Cardiac septum (tissue), 1 donor: ENCODE results near the gene UPF1. TPM values are rescaled to one million over a fixed set of nuclear protein-coding genes. Genes with fewer than 3 reads are reported as not detected.

Experiments used
- DNase-seq: peaks from one replicate; pipeline ENCODE4 v3.0.0-alpha.2; 2020; ENCODE audit warnings: low spot score
- intact Hi-C: fragments of 100-400 bp; cut with DNase I; formaldehyde crosslinking; loops from one replicate; pipeline ENCODE4 v1.14.0; 2022
- total RNA-seq: library from RNA; stranded (reverse); fragmentation: NEBNext Ultra II Directional; extraction: Animal tissue kit (Norgen Biotek cat#: 25700); gene quantifications from one replicate; pipeline ENCODE4 v1.2.1, GENCODE V29; 2021
- donor health status: DM: no; HTN: no; CAD: no.

Gene UPF1
- total RNA-seq, 1 donor from 2014 or later, result 40.2 TPM

- no peak for DNase-seq
- intact Hi-C loops, result no loop called here
These were observed 20.9 kb downstream of the UPF1 start for GRCh38 chr19:18852648-18853047.

DNA sequence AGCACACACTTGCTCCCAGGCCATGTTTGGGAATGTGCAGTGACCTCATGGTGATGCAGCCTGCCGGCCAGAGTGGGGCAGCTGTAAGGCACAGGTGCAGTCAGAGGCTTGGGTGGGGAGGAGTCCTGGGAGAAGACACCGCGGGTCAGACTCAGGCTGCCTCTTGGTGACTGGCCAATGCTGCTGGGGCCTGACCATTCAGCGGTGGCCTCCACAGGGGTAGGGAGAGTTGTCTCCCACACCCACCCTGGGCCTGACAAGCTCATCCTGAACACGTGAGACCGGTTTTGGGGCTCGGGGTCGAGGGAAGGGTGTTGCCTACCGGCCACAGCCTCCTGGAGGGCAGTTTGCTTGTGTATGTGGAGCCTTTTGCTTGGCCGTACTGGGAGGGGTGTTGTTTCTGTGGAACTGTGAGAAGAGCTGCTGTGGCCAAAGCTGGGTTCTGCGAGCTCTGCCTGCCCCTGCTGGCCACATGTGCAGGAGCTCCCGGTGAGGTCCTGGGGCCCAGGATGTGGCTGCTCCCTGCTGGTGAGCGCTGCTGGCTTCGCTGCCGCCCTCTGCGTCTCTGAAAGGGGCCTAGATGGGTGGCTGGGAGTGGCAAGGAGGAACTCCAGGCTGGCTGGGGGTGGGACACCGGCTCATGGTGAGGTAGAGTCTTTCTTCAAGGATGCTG, 22.1 kb downstream of the UPF1 start:
- DNase-seq, result no peak
- intact Hi-C loops, result no loop called here

DNA sequence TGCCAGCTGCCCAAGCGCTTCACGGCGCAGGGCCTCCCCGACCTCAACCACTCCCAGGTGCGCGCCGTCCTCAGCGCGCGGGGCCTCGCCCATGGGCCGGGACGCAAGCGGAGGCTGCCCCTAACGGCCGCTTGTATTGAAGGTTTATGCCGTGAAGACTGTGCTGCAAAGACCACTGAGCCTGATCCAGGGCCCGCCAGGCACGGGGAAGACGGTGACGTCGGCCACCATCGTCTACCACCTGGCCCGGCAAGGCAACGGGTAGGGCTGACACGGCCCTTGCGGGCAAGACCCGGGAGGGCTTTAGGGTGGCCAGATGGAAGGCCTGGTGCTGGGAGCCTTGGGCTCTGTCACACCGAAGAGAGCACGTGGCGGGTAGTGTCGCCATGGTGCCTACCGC, 23.2 kb downstream of the UPF1 start:
- no peak for DNase-seq
- intact Hi-C loops, result no loop called here

DNA sequence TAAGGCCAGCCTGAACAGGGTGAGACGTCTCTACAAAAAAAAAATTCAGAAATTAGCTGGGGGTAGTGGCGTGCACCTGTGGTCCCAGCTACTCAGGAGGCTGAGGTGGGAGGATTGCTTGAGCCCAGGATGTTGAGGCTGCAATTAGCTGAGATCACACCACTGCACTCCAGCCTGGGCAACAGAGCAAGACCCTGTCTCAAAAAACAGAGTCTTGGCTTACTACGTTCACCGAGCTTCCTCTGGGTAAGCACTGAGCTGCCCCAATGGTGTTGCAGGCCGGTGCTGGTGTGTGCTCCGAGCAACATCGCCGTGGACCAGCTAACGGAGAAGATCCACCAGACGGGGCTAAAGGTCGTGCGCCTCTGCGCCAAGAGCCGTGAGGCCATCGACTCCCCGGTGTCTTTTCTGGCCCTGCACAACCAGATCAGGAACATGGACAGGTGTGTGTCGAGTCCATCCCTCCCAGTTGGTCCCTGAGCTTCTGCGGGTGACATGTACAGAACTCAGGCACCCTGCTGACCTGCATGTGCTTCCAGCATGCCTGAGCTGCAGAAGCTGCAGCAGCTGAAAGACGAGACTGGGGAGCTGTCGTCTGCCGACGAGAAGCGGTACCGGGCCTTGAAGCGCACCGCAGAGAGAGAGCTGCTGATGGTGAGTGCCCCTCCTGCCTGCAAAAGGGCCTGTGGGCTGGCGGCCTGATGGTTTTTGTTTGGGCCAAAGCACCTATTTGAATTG, 24.1 kb downstream of the UPF1 start:
- intact Hi-C loops, result no loop called here
- DNase-seq, result no peak

DNA sequence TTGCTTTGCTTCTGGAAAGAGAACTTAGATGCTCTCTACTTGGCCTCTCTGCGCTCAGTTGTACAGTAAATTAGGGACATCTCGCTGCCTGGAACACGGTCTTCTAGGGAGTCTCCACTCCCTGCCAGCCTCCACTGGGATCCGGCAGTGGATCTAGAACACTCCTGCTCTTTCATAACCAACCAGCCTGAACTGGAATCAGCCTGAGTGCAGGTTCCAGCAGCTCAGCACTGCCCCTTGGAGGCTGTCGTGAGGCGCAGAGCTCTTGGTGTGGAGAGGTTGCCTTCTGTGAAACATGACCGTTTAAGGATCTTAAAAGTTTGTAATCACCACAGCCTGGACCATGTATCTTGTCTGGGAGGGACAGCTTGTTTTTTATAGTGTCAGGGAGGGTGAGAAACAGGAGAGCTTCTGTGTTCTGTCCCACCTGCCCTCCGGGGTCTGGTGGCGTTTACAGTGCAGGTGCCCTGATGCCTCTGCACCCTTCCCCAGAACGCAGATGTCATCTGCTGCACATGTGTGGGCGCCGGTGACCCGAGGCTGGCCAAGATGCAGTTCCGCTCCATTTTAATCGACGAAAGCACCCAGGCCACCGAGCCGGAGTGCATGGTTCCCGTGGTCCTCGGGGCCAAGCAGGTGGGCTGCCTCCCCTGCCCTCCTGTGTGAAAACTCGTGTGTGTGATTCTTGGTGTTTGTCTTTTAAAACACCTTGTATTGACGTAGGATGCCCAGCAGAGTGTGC, 24.8 kb downstream of the UPF1 start:
- intact Hi-C loops, result no loop called here
- DNase-seq, result no peak

- intact Hi-C loops, result no loop called here
- no peak for DNase-seq
These were observed 25.5 kb downstream of the UPF1 start for GRCh38 chr19:18857223-18857622.

DNA sequence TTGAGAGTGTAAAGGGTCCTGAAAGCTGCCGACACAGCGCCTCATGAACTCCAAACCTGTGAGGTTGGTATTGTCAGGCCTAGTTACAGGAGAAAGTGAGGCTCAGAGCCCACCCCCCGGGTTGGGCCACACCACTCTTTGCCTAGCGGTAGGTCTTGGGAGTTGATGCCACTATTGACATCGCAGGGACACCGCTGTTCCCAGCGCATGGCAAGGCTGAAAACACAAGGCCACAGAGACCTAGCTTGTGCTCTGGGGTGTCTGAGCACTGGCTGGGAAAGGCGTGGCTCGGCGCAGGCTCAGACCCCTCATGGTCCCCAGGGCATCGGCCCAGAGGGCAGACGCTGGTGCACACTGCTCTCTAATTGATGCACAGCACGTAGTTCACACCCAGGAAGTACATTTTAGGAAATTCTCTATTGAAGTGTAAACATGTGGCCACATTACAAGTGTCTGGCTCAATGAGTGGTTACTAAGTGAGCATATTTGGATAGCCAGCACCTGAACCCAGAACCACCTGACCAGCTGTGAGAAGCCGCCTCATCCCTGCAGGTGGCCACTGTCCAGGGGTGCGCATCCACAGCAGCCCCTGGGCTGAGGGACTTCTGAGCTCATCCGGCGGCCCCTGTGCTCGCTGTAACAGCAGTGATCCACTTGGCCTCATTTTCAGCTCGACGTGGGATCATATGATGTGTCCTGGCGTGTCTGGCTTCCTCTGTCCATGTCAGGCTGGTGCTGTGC, 27.3 kb downstream of the UPF1 start:
- intact Hi-C loops, result no loop called here
- no peak for DNase-seq

- intact Hi-C loops, result no loop called here
- no peak for DNase-seq
These were observed 28.0 kb downstream of the UPF1 start for GRCh38 chr19:18859676-18860301.

GRCh38 chr19:18860302-18860700, 28.5 kb downstream of the UPF1 start:
- DNase-seq, result no peak
- intact Hi-C loops, result no loop called here

DNA sequence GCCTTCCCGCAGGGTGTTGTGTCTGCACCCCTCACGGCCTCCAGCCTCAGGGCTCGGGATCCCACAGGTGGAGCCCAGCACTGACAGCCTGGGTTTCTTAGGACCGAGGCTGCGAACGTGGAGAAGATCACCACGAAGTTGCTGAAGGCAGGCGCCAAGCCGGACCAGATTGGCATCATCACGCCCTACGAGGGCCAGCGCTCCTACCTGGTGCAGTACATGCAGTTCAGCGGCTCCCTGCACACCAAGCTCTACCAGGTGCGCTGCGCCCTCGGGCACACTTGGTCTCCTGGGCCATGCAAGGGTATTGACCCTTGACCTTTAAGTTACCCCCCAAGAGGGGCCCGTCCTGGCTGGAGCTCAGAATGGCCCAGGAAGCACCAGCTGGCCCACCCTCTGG, 29.0 kb downstream of the UPF1 start:
- intact Hi-C loops, result no loop called here
- DNase-seq, result no peak

DNA sequence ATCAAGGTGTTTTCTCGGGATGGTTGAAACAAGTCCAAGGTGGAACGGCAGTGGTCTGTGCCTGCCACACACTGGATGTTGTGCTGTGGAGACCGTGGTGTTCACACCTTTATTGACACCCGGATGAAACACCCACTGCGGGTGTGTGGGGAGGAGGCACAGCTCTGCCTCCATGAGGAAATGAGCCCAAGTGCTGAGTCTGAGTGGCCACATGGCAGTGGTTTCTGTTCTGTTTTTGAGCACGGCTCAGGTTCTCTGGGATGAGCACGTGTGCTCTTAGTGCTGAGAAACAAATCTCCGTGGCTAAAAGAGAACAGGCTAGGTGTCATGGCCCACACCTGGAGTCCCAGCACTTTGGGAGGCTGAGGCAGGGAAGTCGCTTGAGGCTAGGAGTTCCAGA, 29.5 kb downstream of the UPF1 start:
- DNase-seq, result no peak
- intact Hi-C loops, result no loop called here

DNA sequence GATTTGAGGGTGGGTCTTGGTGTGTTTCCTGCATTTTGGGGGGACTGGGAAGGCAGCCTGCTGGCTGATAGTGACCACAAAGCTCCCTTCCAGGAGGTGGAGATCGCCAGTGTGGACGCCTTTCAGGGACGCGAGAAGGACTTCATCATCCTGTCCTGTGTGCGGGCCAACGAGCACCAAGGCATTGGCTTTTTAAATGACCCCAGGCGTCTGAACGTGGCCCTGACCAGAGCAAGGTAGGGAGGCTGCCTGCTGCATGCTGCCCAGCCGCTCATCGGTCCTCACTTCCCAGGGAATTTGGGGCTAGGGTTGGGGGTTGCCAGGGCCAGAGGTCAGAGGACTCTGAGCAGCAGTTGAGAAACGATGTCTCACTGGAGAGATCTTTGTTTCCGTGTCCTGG, 30.2 kb downstream of the UPF1 start:
- DNase-seq, result no peak
- intact Hi-C loops, result no loop called here

DNA sequence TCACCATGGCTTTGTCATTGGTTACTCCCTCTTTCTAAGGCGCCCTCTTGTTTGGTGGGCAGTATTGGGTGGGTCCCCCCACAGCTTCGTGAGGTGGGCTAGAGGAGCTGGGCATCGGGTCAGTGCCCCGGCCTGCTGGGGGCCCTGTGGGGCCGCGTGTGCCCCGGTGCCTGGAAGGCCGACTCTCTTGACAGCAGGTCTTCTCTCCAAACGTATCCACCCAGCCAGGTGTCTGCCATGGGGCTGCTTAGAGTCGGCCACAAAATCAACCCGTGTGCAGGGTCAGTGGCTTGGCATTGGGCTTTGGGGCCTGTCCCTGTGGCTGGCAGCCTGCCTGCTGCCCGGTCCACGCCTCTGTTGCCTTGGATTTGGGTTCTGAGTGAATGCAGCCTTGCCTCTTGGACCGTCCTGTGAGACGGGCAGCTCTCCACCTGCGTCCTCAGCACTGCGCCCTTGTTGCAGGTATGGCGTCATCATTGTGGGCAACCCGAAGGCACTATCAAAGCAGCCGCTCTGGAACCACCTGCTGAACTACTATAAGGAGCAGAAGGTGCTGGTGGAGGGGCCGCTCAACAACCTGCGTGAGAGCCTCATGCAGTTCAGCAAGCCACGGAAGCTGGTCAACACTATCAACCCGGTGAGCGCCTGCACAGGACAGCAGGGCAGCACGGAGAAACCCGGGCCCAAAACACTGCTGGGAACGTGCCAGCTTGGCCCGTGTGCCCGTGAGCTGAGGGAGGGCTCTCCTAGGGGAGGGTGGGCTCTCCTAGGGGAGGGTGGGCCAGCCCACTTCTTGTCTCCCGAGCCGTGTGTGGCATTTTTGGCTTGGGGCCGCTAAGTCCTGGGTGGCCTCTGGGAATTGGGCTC, 31.4 kb downstream of the UPF1 start:
- intact Hi-C loops, result no loop called here
- no peak for DNase-seq

DNA sequence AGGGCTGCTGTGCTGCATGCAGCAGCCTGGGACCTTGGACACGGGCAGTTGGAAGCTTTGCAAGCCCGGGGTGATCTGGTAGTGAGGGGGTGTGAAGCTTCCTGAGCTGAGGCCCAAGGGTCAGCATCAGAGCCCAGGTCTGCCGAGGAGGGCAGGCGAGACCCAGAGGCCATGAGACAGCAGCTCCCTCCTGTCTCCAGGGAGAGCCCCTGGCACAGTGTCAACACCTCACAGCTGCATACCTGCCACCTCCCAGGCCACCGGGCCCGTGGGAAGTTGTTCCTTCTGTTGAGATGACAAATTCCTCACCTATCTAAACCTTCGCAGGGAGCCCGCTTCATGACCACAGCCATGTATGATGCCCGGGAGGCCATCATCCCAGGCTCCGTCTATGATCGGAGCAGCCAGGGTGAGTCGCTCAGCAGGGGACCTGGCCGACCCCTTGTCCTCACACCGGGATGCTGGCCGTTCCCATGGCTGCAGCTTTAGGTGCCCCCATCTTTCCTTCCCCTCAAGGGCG, 32.1 kb downstream of the UPF1 start:
- DNase-seq, result no peak
- intact Hi-C loops, result no loop called here

- DNase-seq, result no peak
- intact Hi-C loops, result no loop called here
These were observed 33.6 kb downstream of the UPF1 start for GRCh38 chr19:18865106-18865972.

GRCh38 chr19:18865973-18866799, 34.4 kb downstream of the UPF1 start:
- peak; percentile 84 for DNase-seq
- intact Hi-C loops, result no loop called here

- no peak for DNase-seq
- intact Hi-C loops, result no loop called here
These were observed 35.0 kb downstream of the UPF1 start for GRCh38 chr19:18866800-18867123.
